Measurements from ENCODE around the gene KLHDC3. TPM values are rescaled to one million over a fixed set of nuclear protein-coding genes. Genes with fewer than 3 reads are reported as not detected.
A peak's percentile ranks its signal among the peaks of the same experiment; 100 is the strongest.

The KLHDC3 gene
- total RNA-seq, 3 donors from 2014 or later: 51.9 to 55.8 (median 52.2) TPM

- Mint-ChIP-seq H3K27me3 (ENCODE audit: low read depth) (peaks cover 3% of the 10 kb centered on the region), H3K4me1 (ENCODE audit: low read depth) (no peaks in the 10 kb centered on the region), H3K4me3 (no peak overlapping the region), H3K9me3 (no peaks in the 10 kb centered on the region), H3K36me3 (ENCODE audit: insufficient read depth) (peaks cover 38% of the 10 kb centered on the region)
- DNase-seq (no peak), ATAC-seq (peak; percentile 43 to 53)
Observed at GRCh38 chr6:43070028-43070632, 56.1 kb downstream of the KLHDC3 start.

Other genes with a start within 250 kb of the KLHDC3 start
- 1 to 10 TPM; 7.6 to 8.5 (median 8.2) TPM for gene BICRAL, start 232.2 kb upstream of the KLHDC3 start, total RNA-seq
- 100 to 1,000 TPM; 262 to 307 (median 280) TPM for gene RPL7L1, start 134.6 kb upstream of the KLHDC3 start, total RNA-seq
- gene PTCRA, start 98.2 kb upstream of the KLHDC3 start, total RNA-seq: not detected
- gene CNPY3, start 84.8 kb upstream of the KLHDC3 start, total RNA-seq: 10 to 100 TPM; 41.9 to 46.6 (median 42.4) TPM
- gene GNMT, start 53.5 kb upstream of the KLHDC3 start, total RNA-seq: under 1 TPM; 0.20 to 0.71 (median 0.69) TPM
- gene PEX6, start 35.1 kb upstream of the KLHDC3 start, total RNA-seq: 10 to 100 TPM in 2 of 3 donors, 1 to 10 TPM in 1; 4.2 to 13.2 (median 10.9) TPM
- 10 to 100 TPM; 32.8 to 37.0 (median 32.9) TPM for gene PPP2R5D, start 29.7 kb upstream of the KLHDC3 start, total RNA-seq
- gene MEA1, start 303 bp upstream of the KLHDC3 start, total RNA-seq: 10 to 100 TPM; 95.7 to 98.6 (median 96.8) TPM
- gene RRP36, start 7.4 kb downstream of the KLHDC3 start, total RNA-seq: 100 to 1,000 TPM in 2 of 3 donors, 10 to 100 TPM in 1; 98.1 to 103 (median 100) TPM
- gene CUL7, start 39.6 kb downstream of the KLHDC3 start, total RNA-seq: 10 to 100 TPM; 13.2 to 15.0 (median 13.3) TPM
- 100 to 1,000 TPM in 2 of 3 donors, 10 to 100 TPM in 1; 93.3 to 120 (median 115) TPM for gene MRPL2, start 45.2 kb downstream of the KLHDC3 start, total RNA-seq
- gene KLC4, start 45.4 kb downstream of the KLHDC3 start, total RNA-seq: 1 to 10 TPM; 5.4 to 9.1 (median 7.4) TPM
- 1 to 10 TPM; 1.3 to 4.3 (median 1.9) TPM for gene PTK7, start 62.1 kb downstream of the KLHDC3 start, total RNA-seq
- gene SRF, start 157.0 kb downstream of the KLHDC3 start, total RNA-seq: 10 to 100 TPM; 72.0 to 80.1 (median 72.8) TPM
- gene CUL9, start 167.9 kb downstream of the KLHDC3 start, total RNA-seq: 10 to 100 TPM; 29.5 to 32.3 (median 30.4) TPM
- 10 to 100 TPM; 27.5 to 52.1 (median 51.0) TPM for gene DNPH1, start 215.2 kb downstream of the KLHDC3 start, total RNA-seq
- under 1 TPM; 0.20 to 0.38 (median 0.21) TPM for gene TTBK1, start 229.2 kb downstream of the KLHDC3 start, total RNA-seq

All from activated T-cell treated with anti-CD3 and anti-CD28 coated beads, Interleukin-2, amount 50 U/mL, for 4 hours (primary cell).